MM.1S (cell line): Measurements from ENCODE around the gene MPI.

Experiments used
- DNase-seq: peaks from one replicate; pipeline ENCODE4 v3.0.0-alpha.2; 2015
- H2AFZ ChIP-seq: fragments of 300-600 bp; sonication (generic); 2 replicates; pipeline ENCODE4 v1.6.0; 2016; ENCODE audit warnings: antibody characterized with exemption, low read length
- H3F3A ChIP-seq: fragments of 300-600 bp; sonication (generic); 2 replicates; pipeline ENCODE4 v1.6.1; 2016; ENCODE audit warnings: mild to moderate bottlenecking, antibody characterized with exemption, low read length, moderate library complexity, mixed read lengths; ENCODE audit not compliant: insufficient read depth
- H3K27ac ChIP-seq: fragments of 300-600 bp; sonication (generic); 2 replicates; pipeline ENCODE4 v1.5.1; 2016; ENCODE audit warnings: mild to moderate bottlenecking, low read length
- H3K27me3 ChIP-seq: fragments of 300-600 bp; sonication (generic); replicated peaks from 2 replicates; pipeline ENCODE4 v1.6.0; 2016; ENCODE audit warnings: low read length; ENCODE audit not compliant: insufficient read depth
- H3K36me3 ChIP-seq: fragments of 300-600 bp; sonication (generic); replicated peaks from 2 replicates; pipeline ENCODE4 v1.6.1; 2016; ENCODE audit warnings: mild to moderate bottlenecking, low read length, mixed read lengths; ENCODE audit not compliant: insufficient read depth
- H3K4me1 ChIP-seq: fragments of 300-600 bp; sonication (generic); 2 replicates; pipeline ENCODE4 v1.6.1; 2016; ENCODE audit warnings: low read length, mixed read lengths
- H3K4me2 ChIP-seq: fragments of 300-600 bp; sonication (generic); 2 replicates; pipeline ENCODE4 v1.6.0; 2016; ENCODE audit warnings: low read depth, low read length
- H3K4me3 ChIP-seq: fragments of 300-600 bp; sonication (generic); 2 replicates; pipeline ENCODE4 v1.5.1; 2016; ENCODE audit warnings: low read length, mixed read lengths
- H3K79me2 ChIP-seq: fragments of 300-600 bp; sonication (generic); 2 replicates; pipeline ENCODE4 v1.6.1; 2016; ENCODE audit warnings: mixed run types, low read length, mixed read lengths
- H3K9ac ChIP-seq: fragments of 300-600 bp; sonication (generic); 2 replicates; pipeline ENCODE4 v1.6.1; 2016; ENCODE audit warnings: low read length, mixed read lengths
- H3K9me2 ChIP-seq: fragments of 300-600 bp; sonication (generic); replicated peaks from 2 replicates; pipeline ENCODE4 v1.6.1; 2016; ENCODE audit warnings: mild to moderate bottlenecking, low read length, mixed read lengths; ENCODE audit not compliant: insufficient read depth
- H3K9me3 ChIP-seq: fragments of 300-600 bp; sonication (generic); replicated peaks from 2 replicates; pipeline ENCODE4 v1.6.1; 2016; ENCODE audit warnings: mild to moderate bottlenecking, low read length, mixed read lengths; ENCODE audit not compliant: insufficient read depth
- H4K20me1 ChIP-seq: fragments of 300-600 bp; sonication (generic); 2 replicates; pipeline ENCODE4 v1.6.1; 2016; ENCODE audit warnings: mild to moderate bottlenecking, low read length, moderate library complexity, mixed read lengths; ENCODE audit not compliant: insufficient read depth
- EZH2 ChIP-seq: fragments of 300-600 bp; sonication (generic); optimal IDR thresholded peaks from 2 replicates; pipeline ENCODE3; 2017; ENCODE audit warnings: low read depth, mild to moderate bottlenecking, antibody characterized with exemption, low read length, mixed read lengths
- EZH2phosphoT487 ChIP-seq: fragments of 300-600 bp; sonication (generic); IDR thresholded peaks from 2 replicates; pipeline ENCODE4 v1.6.1; 2018; ENCODE audit warnings: antibody characterized with exemption, low read length
- TF ChIP-seq, protein P1 (sequence below): fragments of 300-600 bp; sonication (generic); IDR thresholded peaks from 2 replicates; pipeline ENCODE4 v1.5.1; 2016; ENCODE audit warnings: antibody characterized with exemption, low read length, mixed read lengths

MPI gene

DNA sequence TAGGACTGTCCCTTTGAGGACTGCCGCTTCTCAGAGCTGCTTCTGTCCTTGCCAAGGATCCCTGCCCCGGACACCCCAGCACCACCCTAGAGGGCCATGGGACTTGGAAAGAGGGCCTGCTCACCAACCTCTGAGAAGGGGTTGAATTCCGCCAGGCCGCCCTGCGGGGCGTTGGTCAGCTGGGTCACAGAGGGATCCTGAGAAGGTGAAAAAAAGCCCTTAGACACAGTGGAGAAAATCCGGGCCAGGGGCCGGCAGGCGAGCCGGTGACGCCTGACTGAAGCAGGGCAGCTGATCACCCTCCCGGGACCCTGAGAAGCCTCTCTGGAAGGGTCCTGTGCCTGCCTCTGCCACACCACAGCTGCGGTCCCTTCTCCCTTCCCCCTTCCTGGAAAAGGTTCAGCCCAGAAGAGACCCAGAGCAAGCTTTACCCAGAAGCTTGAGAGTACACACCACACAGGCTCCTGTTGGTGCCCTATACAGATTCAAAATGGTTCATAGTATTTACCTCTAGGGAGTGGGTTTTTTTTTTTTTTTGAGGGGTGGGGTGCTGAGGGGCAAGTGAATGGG, 35.3 kb upstream of the MPI start:
- peaks cover 4% of the 10 kb centered on the region; the same call in 1 of the 2 replicates for H3K4me1 ChIP-seq
- no peaks in the 10 kb centered on the region for H4K20me1 ChIP-seq
- H3K9me2 ChIP-seq, result no peaks in the 10 kb centered on the region
- H3K27ac ChIP-seq, result no peak overlapping the region
- H3K27me3 ChIP-seq, result no peaks in the 10 kb centered on the region
- TF ChIP-seq, protein P1, sequence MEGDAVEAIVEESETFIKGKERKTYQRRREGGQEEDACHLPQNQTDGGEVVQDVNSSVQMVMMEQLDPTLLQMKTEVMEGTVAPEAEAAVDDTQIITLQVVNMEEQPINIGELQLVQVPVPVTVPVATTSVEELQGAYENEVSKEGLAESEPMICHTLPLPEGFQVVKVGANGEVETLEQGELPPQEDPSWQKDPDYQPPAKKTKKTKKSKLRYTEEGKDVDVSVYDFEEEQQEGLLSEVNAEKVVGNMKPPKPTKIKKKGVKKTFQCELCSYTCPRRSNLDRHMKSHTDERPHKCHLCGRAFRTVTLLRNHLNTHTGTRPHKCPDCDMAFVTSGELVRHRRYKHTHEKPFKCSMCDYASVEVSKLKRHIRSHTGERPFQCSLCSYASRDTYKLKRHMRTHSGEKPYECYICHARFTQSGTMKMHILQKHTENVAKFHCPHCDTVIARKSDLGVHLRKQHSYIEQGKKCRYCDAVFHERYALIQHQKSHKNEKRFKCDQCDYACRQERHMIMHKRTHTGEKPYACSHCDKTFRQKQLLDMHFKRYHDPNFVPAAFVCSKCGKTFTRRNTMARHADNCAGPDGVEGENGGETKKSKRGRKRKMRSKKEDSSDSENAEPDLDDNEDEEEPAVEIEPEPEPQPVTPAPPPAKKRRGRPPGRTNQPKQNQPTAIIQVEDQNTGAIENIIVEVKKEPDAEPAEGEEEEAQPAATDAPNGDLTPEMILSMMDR, result no peak
- TF ChIP-seq EZH2, result no peak
- no peak for TF ChIP-seq EZH2phosphoT487
- H3K4me2 ChIP-seq, result no peak overlapping the region
- H3K9ac ChIP-seq, result no peak overlapping the region
- no peak for DNase-seq
- H2AFZ ChIP-seq, result no peak overlapping the region
- H3K79me2 ChIP-seq, result peaks cover 44% of the 10 kb centered on the region
- H3F3A ChIP-seq, result no peaks in the 10 kb centered on the region
- no peaks in the 10 kb centered on the region for H3K9me3 ChIP-seq
- no peaks in the 10 kb centered on the region for H3K36me3 ChIP-seq
- H3K4me3 ChIP-seq, result no peak overlapping the region

DNA sequence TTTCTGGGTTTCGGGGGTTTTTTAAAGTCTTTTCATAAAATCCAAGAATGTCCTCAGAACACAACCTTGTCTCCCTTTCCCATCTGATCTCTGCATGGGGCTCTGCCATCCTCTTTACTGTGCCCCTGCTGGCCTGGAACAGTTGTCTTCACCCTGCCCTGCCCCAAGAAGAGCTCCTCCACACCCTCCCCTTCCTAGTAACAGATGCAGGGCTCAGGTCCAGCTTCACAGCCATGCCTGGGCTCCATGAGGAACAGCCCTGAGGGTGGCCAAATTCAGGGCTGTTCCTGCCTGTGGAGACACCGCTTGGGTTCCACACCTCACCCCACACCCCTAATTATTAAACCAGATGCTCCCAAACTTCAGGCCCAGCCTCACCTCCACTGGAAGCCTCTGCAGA, 34.0 kb upstream of the MPI start:
- no peak overlapping the region for H3K27ac ChIP-seq
- TF ChIP-seq, protein P1, result no peak
- TF ChIP-seq EZH2 (no peak), EZH2phosphoT487 (no peak)
- peaks cover 4% of the 10 kb centered on the region; the same call in 1 of the 2 replicates for H3K4me1 ChIP-seq
- no peak overlapping the region for H3K9ac ChIP-seq
- H3K4me3 ChIP-seq, result no peak overlapping the region
- no peaks in the 10 kb centered on the region for H3K27me3 ChIP-seq
- no peaks in the 10 kb centered on the region for H3K36me3 ChIP-seq
- H4K20me1 ChIP-seq, result no peaks in the 10 kb centered on the region
- H3F3A ChIP-seq, result no peaks in the 10 kb centered on the region
- H3K9me3 ChIP-seq, result no peaks in the 10 kb centered on the region
- H2AFZ ChIP-seq, result no peak overlapping the region
- no peak for DNase-seq
- no peak overlapping the region for H3K4me2 ChIP-seq
- no peaks in the 10 kb centered on the region for H3K9me2 ChIP-seq
- H3K79me2 ChIP-seq, result peaks cover 52% of the 10 kb centered on the region

DNA sequence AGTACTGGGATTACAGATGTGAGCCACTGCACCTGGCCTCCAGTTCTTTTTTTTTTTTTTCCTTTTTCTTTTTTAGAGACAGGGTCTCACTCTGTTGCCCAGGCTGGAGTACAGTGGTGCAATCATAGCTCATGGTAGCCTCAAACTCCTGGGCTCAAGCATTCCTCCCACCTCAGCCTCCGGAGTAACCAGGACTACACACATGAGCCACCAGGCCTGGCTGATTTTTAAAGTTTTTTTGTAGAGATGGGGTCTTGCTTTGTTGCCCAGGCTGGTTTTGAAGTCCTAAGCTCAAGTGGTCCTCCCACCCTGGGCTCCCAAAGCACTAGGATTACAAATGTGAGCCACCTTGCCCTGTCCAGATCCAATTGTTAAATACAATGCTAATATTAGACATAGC, 33.3 kb upstream of the MPI start:
- H4K20me1 ChIP-seq, result no peaks in the 10 kb centered on the region
- H3K4me1 ChIP-seq, result peaks cover 4% of the 10 kb centered on the region; the same call in 1 of the 2 replicates
- no peak overlapping the region for H3K4me3 ChIP-seq
- H3K79me2 ChIP-seq, result peaks cover 57% of the 10 kb centered on the region
- no peak overlapping the region; the same call in 1 of the 2 replicates for H3K27ac ChIP-seq
- no peak overlapping the region for H2AFZ ChIP-seq
- H3K4me2 ChIP-seq, result no peak overlapping the region
- H3K36me3 ChIP-seq, result no peaks in the 10 kb centered on the region
- no peaks in the 10 kb centered on the region for H3K27me3 ChIP-seq
- H3K9ac ChIP-seq, result no peak overlapping the region
- H3K9me3 ChIP-seq, result no peaks in the 10 kb centered on the region
- TF ChIP-seq, protein P1, result no peak
- no peak for TF ChIP-seq EZH2
- TF ChIP-seq EZH2phosphoT487, result no peak
- H3K9me2 ChIP-seq, result no peaks in the 10 kb centered on the region
- H3F3A ChIP-seq, result no peaks in the 10 kb centered on the region
- DNase-seq, result no peak
